ENCODE measurements around the gene PARP9.

DNA sequence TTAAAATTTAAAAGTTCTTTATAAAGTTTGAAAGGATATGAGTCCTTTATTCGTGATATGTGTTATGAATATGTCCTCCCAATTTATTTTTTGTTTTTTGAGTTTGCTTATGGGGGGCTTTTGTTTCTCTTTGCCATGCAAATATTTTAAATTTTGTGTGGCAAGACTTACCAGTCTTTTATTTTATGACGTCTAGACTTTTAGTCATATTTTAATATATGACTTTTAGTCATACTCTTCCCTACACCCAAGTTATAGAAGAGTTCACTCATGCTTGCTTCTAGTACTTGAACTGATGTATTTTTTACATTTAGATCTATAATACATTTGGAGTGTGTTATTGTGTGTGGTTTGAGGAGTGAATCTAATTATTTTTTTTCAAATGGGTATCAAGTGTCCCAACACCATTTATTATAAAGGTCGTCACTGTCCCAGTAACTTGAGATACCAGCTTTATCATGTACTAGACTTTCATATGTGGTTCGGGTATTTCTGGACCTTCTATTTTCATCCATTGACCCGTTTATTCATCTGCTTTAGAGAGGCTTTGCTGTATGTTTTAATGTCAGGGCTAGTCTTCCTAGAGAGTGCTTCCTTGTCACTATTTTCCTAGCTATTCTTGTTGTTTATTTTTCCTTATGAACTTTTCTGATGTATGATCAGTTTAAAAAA is 14.1 kb upstream of the PARP9 start:
- TF ChIP-seq, protein P1, sequence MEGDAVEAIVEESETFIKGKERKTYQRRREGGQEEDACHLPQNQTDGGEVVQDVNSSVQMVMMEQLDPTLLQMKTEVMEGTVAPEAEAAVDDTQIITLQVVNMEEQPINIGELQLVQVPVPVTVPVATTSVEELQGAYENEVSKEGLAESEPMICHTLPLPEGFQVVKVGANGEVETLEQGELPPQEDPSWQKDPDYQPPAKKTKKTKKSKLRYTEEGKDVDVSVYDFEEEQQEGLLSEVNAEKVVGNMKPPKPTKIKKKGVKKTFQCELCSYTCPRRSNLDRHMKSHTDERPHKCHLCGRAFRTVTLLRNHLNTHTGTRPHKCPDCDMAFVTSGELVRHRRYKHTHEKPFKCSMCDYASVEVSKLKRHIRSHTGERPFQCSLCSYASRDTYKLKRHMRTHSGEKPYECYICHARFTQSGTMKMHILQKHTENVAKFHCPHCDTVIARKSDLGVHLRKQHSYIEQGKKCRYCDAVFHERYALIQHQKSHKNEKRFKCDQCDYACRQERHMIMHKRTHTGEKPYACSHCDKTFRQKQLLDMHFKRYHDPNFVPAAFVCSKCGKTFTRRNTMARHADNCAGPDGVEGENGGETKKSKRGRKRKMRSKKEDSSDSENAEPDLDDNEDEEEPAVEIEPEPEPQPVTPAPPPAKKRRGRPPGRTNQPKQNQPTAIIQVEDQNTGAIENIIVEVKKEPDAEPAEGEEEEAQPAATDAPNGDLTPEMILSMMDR (IDR thresholded peaks at IDR 0.05; ENCODE audit: low read length) = no peak
- TF ChIP-seq EZH2 (IDR thresholded peaks at IDR 0.05; ENCODE audit: borderline replicate concordance, low read length) = no peak

Data from OCI-LY1 (cell line).